HG03565 (cell line): ENCODE measurements around the gene TBC1D8.
"Not testable (repeated sequence)": the region's sequence is repeated elsewhere in the genome, so short reads cannot be mapped to it uniquely, and the experiment has no call there.

ENCODE experiments used
- ATAC-seq: cut with Tn5 transposase; IDR thresholded peaks from one replicate; pipeline ENCODE4 v1.9.1; 2021; ENCODE audit warnings: mild to moderate bottlenecking, moderate library complexity; ENCODE audit not compliant: unreplicated experiment

The TBC1D8 gene

GRCh38 chr2:101080211-101081068, 70.7 kb downstream of the TBC1D8 start:
- ATAC-seq, result no peak

- ATAC-seq, result no peak
Observed at GRCh38 chr2:101076581-101076980, 74.6 kb downstream of the TBC1D8 start.

- ATAC-seq, result no peak
Observed at GRCh38 chr2:101064868-101065549, 86.2 kb downstream of the TBC1D8 start.

- ATAC-seq, result no peak
Observed at GRCh38 chr2:101064505-101064867, 86.7 kb downstream of the TBC1D8 start.

GRCh38 chr2:101064125-101064502, 87.1 kb downstream of the TBC1D8 start:
- no peak for ATAC-seq

GRCh38 chr2:101063352-101064124, 87.6 kb downstream of the TBC1D8 start:
- ATAC-seq, result no peak

GRCh38 chr2:101058386-101058785, 92.8 kb downstream of the TBC1D8 start:
- ATAC-seq, result no peak

- ATAC-seq, result no peak
Observed at GRCh38 chr2:101057051-101057933, 93.9 kb downstream of the TBC1D8 start.

- no peak for ATAC-seq
Observed at GRCh38 chr2:101053117-101053516, 98.1 kb downstream of the TBC1D8 start.

- no peak for ATAC-seq
Observed at GRCh38 chr2:101052147-101052546, 99.0 kb downstream of the TBC1D8 start.

- not testable (repeated sequence) for ATAC-seq
Observed at GRCh38 chr2:101050886-101051285, 100.3 kb downstream of the TBC1D8 start.

- no peak for ATAC-seq
Observed at GRCh38 chr2:101048756-101049155, 102.4 kb downstream of the TBC1D8 start.

- ATAC-seq, result no peak
Observed at GRCh38 chr2:101047774-101048173, 103.4 kb downstream of the TBC1D8 start.

GRCh38 chr2:101047075-101047766, 104.0 kb downstream of the TBC1D8 start:
- ATAC-seq, result no peak

- no peak for ATAC-seq
Observed at GRCh38 chr2:101045330-101045729, 105.9 kb downstream of the TBC1D8 start.

- ATAC-seq, result no peak
Observed at GRCh38 chr2:101041413-101041812, 109.8 kb downstream of the TBC1D8 start.

- ATAC-seq, result no peak
Observed at GRCh38 chr2:101040761-101041160, 110.4 kb downstream of the TBC1D8 start.

- ATAC-seq, result no peak
Observed at GRCh38 chr2:101040072-101040471, 111.1 kb downstream of the TBC1D8 start.

GRCh38 chr2:101038455-101039255, 112.5 kb downstream of the TBC1D8 start:
- ATAC-seq, result no peak
